ENCODE results near the gene ADCY9.

DNA sequence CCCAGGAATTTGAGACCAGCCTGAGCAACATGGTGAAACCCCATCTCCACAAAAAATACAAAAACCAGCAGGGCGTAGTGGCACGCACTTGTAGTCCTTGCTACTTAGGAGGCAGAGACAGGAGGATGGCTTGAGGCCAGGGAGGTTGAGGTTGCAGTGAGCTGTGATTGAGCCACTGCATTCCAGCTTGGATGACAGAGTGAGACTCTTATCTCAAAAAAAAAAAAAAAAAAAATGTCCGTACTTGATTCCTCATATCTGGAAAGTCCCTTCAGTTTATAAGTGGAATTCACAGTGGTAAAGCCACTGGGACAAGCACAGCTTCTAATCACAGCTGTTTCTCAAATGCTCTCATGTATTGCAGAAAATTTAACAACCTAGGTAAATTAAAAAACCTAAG, 157.1 kb downstream of the ADCY9 start:
- TF ChIP-seq USF1 (CRISPR knock-in tag; IDR thresholded peaks at IDR 0.05) (no peak), SP1 (CRISPR knock-in tag; conservative IDR thresholded peaks at IDR 0.05) (no peak), ETV6 (CRISPR knock-in tag; IDR thresholded peaks at IDR 0.05) (no peak), E2F1 (CRISPR knock-in tag; IDR thresholded peaks at IDR 0.05) (no peak), CREB1 (CRISPR knock-in tag; IDR thresholded peaks at IDR 0.05) (no peak), FOXK1 (CRISPR knock-in tag; IDR thresholded peaks at IDR 0.05) (no peak), ZNF416 (CRISPR knock-in tag; IDR thresholded peaks at IDR 0.05) (no peak)
